ENCODE results near the gene PAPOLB. TPM values are rescaled to one million over a fixed set of nuclear protein-coding genes. Genes with fewer than 3 reads are reported as not detected.
A peak's percentile ranks its signal among the peaks of the same experiment; 100 is the strongest.

PAPOLB gene
- total and polyA plus RNA-seq, 2 of the 4 experiments (the other 2 are of a cell fraction) = under 0.01 TPM; not detected in 1

DNA sequence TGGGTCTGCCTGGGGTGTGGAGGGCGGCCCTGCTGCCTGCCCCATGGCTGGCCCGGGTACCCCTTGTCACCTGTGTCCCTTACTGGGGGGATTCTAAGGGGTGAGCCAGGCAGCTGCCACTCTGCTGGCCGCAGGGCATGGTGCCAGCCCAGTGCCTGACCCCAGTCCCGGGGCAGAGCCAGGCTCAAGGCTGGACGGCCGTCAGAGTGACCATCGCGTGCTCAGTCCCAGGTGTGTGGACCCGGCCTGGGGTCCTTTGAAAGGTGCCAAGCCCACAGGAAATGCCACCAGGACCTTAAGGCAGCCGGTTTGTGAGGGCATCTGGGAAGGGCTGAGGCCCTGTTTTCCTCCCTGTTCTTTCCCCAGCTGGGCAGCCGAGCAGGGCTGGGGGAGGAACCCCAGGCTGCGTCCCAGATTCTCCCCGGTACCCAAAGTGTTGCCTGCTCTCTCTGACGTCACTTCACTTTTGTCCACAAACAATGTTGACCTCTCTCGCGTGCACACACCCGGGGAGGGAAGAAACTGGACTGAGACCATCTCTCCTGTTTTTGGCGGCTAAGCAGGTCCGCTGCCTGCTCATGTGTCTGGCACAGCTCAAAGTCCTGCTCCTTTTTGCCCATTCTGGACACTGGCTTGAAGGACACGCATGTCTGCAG is 37.6 kb downstream of the PAPOLB start:
- Histone ChIP-seq H2BK5ac (ENCODE audit: low read depth, low read length, poor library complexity, severe bottlenecking) (no peak overlapping the region), H2BK15ac (ENCODE audit: low read depth, low read length) (no peak overlapping the region), H2BK20ac (ENCODE audit: low read depth, low read length) (no peak overlapping the region), H3K4me1 (ENCODE audit: control insufficient read depth, insufficient read depth, low read length) (no peaks in the 10 kb centered on the region; the same call in 1 of the 2 replicates), H3K36me3 (ENCODE audit: control insufficient read depth, insufficient read depth, low read length) (no peaks in the 10 kb centered on the region), H3K9ac (ENCODE audit: low read depth, low read length) (no peak overlapping the region), H3K79me1 (ENCODE audit: low read depth in 1 of 2, low read length in 2 of 2) (no peaks in the 10 kb centered on the region), H3K27ac (ENCODE audit: insufficient read depth, low read length) (no peak overlapping the region), H4K20me1 (ENCODE audit: insufficient read depth, low read length) (no peaks in the 10 kb centered on the region), H3K27me3 (ENCODE audit: control insufficient read depth, insufficient read depth, low read length) (peaks cover 2% of the 10 kb centered on the region; the same call in 1 of the 2 replicates), H3K9me3 (ENCODE audit: control insufficient read depth, insufficient read depth, low read length) (no peaks in the 10 kb centered on the region), H4K8ac (ENCODE audit: low read depth in 2 of 2, low read length in 2 of 2) (no peak overlapping the region), H3K4me3 (ENCODE audit: insufficient read depth, low read depth, low read length) (no peak overlapping the region), H2BK120ac (ENCODE audit: low read depth, low read length) (no peak overlapping the region), H3K23ac (ENCODE audit: low read depth, low read length) (no peak overlapping the region), H3K4ac (ENCODE audit: low read depth, low read length) (no peak overlapping the region), H3K18ac (ENCODE audit: low read depth, low read length) (no peak overlapping the region), H2AK5ac (ENCODE audit: low read depth, low read length) (no peak overlapping the region), H2AFZ (replicated peaks; ENCODE audit: low read length, poor library complexity) (no peak overlapping the region), H3K4me2 (ENCODE audit: low read depth, low read length) (no peak overlapping the region), H3K9me1 (ENCODE audit: insufficient read depth, low read length) (no peaks in the 10 kb centered on the region), H3K14ac (replicated peaks; ENCODE audit: low read depth, low read length) (no peak overlapping the region), H4K91ac (ENCODE audit: insufficient read depth, low read depth, low read length) (no peak overlapping the region), H3K56ac (ENCODE audit: extremely low read depth, insufficient read depth, low read length) (no peak overlapping the region), H4K5ac (ENCODE audit: low read depth, low read length) (no peak overlapping the region), H2AK9ac (replicated peaks; ENCODE audit: low read depth, low read length, poor library complexity) (no peak overlapping the region)
- ATAC-seq (ENCODE audit: low read depth) = no peak; the same call in 1 of the 2 replicates
- POLR2A ChIA-PET (ENCODE audit: unreplicated experiment) = no interaction called here
- TF ChIP-seq CHD1 (IDR thresholded peaks at IDR 0.05; ENCODE audit: low read depth, low read length) (no peak), CEBPB (IDR thresholded peaks at IDR 0.05; ENCODE audit: low read depth, low read length) (no peak), MAFK (IDR thresholded peaks at IDR 0.05; ENCODE audit: low read depth, low read length) (no peak), MAZ (IDR thresholded peaks at IDR 0.05; ENCODE audit: borderline replicate concordance, low read depth, low read length) (no peak), MXI1 (IDR thresholded peaks at IDR 0.05; ENCODE audit: borderline replicate concordance, low read depth, low read length) (no peak), FOS (IDR thresholded peaks at IDR 0.05; ENCODE audit: low read depth, low read length) (no peak), RCOR1 (IDR thresholded peaks at IDR 0.05; ENCODE audit: insufficient replicate concordance, low read length) (no peak), SMC3 (IDR thresholded peaks at IDR 0.05; ENCODE audit: low read depth, low read length) (no peak), BHLHE40 (IDR thresholded peaks at IDR 0.05; ENCODE audit: low read depth, low read length) (no peak), POLR2A (IDR thresholded peaks at IDR 0.05; ENCODE audit: low read depth, low read length) (no peak), RFX5 (IDR thresholded peaks at IDR 0.05; ENCODE audit: low read depth, low read length) (no peak), RAD21 (IDR thresholded peaks at IDR 0.05; ENCODE audit: low read length) (no peak), NFE2L2 (IDR thresholded peaks at IDR 0.05; ENCODE audit: low read depth, low read length) (no peak)
- TF ChIP-seq, protein P1, sequence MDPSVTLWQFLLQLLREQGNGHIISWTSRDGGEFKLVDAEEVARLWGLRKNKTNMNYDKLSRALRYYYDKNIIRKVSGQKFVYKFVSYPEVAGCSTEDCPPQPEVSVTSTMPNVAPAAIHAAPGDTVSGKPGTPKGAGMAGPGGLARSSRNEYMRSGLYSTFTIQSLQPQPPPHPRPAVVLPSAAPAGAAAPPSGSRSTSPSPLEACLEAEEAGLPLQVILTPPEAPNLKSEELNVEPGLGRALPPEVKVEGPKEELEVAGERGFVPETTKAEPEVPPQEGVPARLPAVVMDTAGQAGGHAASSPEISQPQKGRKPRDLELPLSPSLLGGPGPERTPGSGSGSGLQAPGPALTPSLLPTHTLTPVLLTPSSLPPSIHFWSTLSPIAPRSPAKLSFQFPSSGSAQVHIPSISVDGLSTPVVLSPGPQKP (IDR thresholded peaks at IDR 0.05; ENCODE audit: borderline replicate concordance, low read depth, low read length) = no peak
- TF ChIP-seq, protein P2, sequence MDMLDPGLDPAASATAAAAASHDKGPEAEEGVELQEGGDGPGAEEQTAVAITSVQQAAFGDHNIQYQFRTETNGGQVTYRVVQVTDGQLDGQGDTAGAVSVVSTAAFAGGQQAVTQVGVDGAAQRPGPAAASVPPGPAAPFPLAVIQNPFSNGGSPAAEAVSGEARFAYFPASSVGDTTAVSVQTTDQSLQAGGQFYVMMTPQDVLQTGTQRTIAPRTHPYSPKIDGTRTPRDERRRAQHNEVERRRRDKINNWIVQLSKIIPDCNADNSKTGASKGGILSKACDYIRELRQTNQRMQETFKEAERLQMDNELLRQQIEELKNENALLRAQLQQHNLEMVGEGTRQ (IDR thresholded peaks at IDR 0.05; ENCODE audit: low read depth, low read length) = no peak
- TF ChIP-seq, protein P3, sequence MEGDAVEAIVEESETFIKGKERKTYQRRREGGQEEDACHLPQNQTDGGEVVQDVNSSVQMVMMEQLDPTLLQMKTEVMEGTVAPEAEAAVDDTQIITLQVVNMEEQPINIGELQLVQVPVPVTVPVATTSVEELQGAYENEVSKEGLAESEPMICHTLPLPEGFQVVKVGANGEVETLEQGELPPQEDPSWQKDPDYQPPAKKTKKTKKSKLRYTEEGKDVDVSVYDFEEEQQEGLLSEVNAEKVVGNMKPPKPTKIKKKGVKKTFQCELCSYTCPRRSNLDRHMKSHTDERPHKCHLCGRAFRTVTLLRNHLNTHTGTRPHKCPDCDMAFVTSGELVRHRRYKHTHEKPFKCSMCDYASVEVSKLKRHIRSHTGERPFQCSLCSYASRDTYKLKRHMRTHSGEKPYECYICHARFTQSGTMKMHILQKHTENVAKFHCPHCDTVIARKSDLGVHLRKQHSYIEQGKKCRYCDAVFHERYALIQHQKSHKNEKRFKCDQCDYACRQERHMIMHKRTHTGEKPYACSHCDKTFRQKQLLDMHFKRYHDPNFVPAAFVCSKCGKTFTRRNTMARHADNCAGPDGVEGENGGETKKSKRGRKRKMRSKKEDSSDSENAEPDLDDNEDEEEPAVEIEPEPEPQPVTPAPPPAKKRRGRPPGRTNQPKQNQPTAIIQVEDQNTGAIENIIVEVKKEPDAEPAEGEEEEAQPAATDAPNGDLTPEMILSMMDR (conservative IDR thresholded peaks at IDR 0.05; ENCODE audit: low read depth, low read length) = no peak
- in situ Hi-C loops (cut with MboI; ENCODE audit: low sequenced_read_pairs) = no loop called here
- intact Hi-C loops (cut with micrococcal nuclease) = no loop called here
- dilution Hi-C loops (cut with HindIII; ENCODE audit: low sequenced_read_pairs, unreplicated experiment) = no loop called here
- peak; percentile 13 for DNase-seq
- no TSS peak for BruUV-seq (replicated peaks)
- CTCF ChIA-PET = no interaction called here
- 75% methylated on average over 7 of the region's 20 CpGs; no CpG with 5 or more reads in 1 of the 2 experiments for WGBS, 2 experiments (ENCODE audit: extremely low coverage in 2 of 2, insufficient read length in 1 of 2)
